T1000 (cell line): ENCODE measurements around the gene SPCS1.
A peak's percentile ranks its signal among the peaks of the same experiment; 100 is the strongest.
"Not testable (repeated sequence)": the region's sequence is repeated elsewhere in the genome, so short reads cannot be mapped to it uniquely, and the experiment has no call there.

Experiments used
- DNase-seq: peaks from one replicate; lab custom pipeline; 2025; ENCODE audit warnings: mixed read lengths; lab: John Stamatoyannopoulos, UW

SPCS1 gene

GRCh38 chr3:52705688-52706686 lies at the start of gene SPCS1, which contains the start of gene GLT8D1:
Gene SPCS1, plus strand, starts transcription at chr3:52706106. Its CDS starts 141 bp downstream, at chr3:52706247.
Gene GLT8D1, minus strand, starts transcription at chr3:52705791. Its CDS starts 5,331 bp downstream, at chr3:52700460.
- peak; percentile 89 for DNase-seq

GRCh38 chr3:52660046-52660445 lies 45.9 kb upstream of the SPCS1 start:
- no peak for DNase-seq

- DNase-seq: no peak
Measured at GRCh38 chr3:52663098-52663497, 42.8 kb upstream of the SPCS1 start.

- peak; percentile 91 for DNase-seq
Measured at GRCh38 chr3:52670621-52671521, 35.0 kb upstream of the SPCS1 start.

GRCh38 chr3:52671676-52672075 lies 34.2 kb upstream of the SPCS1 start:
- DNase-seq: no peak

- DNase-seq: not testable (repeated sequence)
Measured at GRCh38 chr3:52676201-52676600, 29.7 kb upstream of the SPCS1 start.

- no peak for DNase-seq
Measured at GRCh38 chr3:52678265-52679198, 27.4 kb upstream of the SPCS1 start.

GRCh38 chr3:52679199-52679538 lies 26.7 kb upstream of the SPCS1 start:
- DNase-seq: no peak

- no peak for DNase-seq
Measured at GRCh38 chr3:52679811-52680210, 26.1 kb upstream of the SPCS1 start.

GRCh38 chr3:52681596-52681995 lies 24.3 kb upstream of the SPCS1 start:
- DNase-seq: no peak

GRCh38 chr3:52682016-52682415 lies 23.9 kb upstream of the SPCS1 start:
- no peak for DNase-seq

GRCh38 chr3:52683611-52684010 lies 22.3 kb upstream of the SPCS1 start:
- no peak for DNase-seq

- DNase-seq: no peak
Measured at GRCh38 chr3:52684184-52684583, 21.7 kb upstream of the SPCS1 start.

- DNase-seq: peak; percentile 82
Measured at GRCh38 chr3:52685285-52685708, 20.6 kb upstream of the SPCS1 start.

- peak; percentile 92 for DNase-seq
Measured at GRCh38 chr3:52685709-52686691, 19.9 kb upstream of the SPCS1 start, which contains the start of the genes GNL3 and PBRM1. Gene GNL3, plus strand, starts transcription at chr3:52686032. Its CDS starts 61 bp downstream, at chr3:52686093. Gene PBRM1, minus strand, starts transcription at chr3:52685913.

GRCh38 chr3:52688266-52688665 lies 17.6 kb upstream of the SPCS1 start:
- no peak for DNase-seq

- no peak for DNase-seq
Measured at GRCh38 chr3:52689151-52689550, 16.8 kb upstream of the SPCS1 start.

- no peak for DNase-seq
Measured at GRCh38 chr3:52690560-52690959, 15.3 kb upstream of the SPCS1 start.

- DNase-seq: no peak
Measured at GRCh38 chr3:52693071-52693470, 12.8 kb upstream of the SPCS1 start.
